Fibroblast of lung (primary cell): ENCODE data around the gene LTO1.

Experiments used
- CTCF ChIP-seq, 2 donors: IDR thresholded peaks in 1 of 2; conservative IDR thresholded peaks in 1 of 2; 1 replicate in 1 of 2; 2 replicates in 1 of 2; pipeline ENCODE4 v1.5.1; 2011 to 2012; ENCODE audit warnings: low read length in 2 of 2, control low read depth in 1 of 2, inconsistent platforms in 1 of 2, low read depth in 1 of 2, mild to moderate bottlenecking in 1 of 2
- EZH2 ChIP-seq: IDR thresholded peaks from 2 replicates; pipeline ENCODE4 v1.5.1; 2012; ENCODE audit warnings: low read length, control low read depth, mild to moderate bottlenecking; ENCODE audit errors: missing control alignments

- TF ChIP-seq CTCF (conservative IDR thresholded peaks at IDR 0.05 in 1 of 2, IDR thresholded peaks at IDR 0.05 in 1 of 2; ENCODE audit: low read depth in 1 of 2, low read length in 2 of 2), result no peak
- no peak for TF ChIP-seq EZH2
These were observed 34.7 kb downstream of the LTO1 start for GRCh38 chr11:69640260-69640994.
